Natural killer cell (primary cell): ENCODE results near the gene ADGRD1. TPM values are rescaled to one million over a fixed set of nuclear protein-coding genes. Genes with fewer than 3 reads are reported as not detected.

Experiments
- ATAC-seq, 3 donors: fragments of 150-1000 bp in 2 of 3; fragments of 200-7000 bp in 1 of 3; cut with Tn5 transposase; 1 replicate in 1 of 3; 2 replicates in 2 of 3; pipeline ENCODE4 v1.10.0; 2021; ENCODE audit warnings: mild to moderate bottlenecking in 2 of 3, moderate library complexity in 2 of 3
- DNase-seq, 2 donors: peaks; one replicate each; pipeline versions ENCODE4 v3.0.0 to v3.0.0-alpha.2; 2013 to 2021; ENCODE audit warnings: mixed read lengths in 1 of 2
- H3K27ac ChIP-seq: one replicate; pipeline ENCODE4 v1.5.1; 2013; ENCODE audit warnings: mild to moderate bottlenecking, low read length
- H3K27me3 ChIP-seq: one replicate; pipeline ENCODE4 v1.6.1; 2013; ENCODE audit warnings: low read length; ENCODE audit not compliant: control insufficient read depth, insufficient read depth
- H3K36me3 ChIP-seq: one replicate; pipeline ENCODE4 v1.6.1; 2013; ENCODE audit warnings: low read length; ENCODE audit not compliant: control insufficient read depth, insufficient read depth
- H3K4me1 ChIP-seq: one replicate; pipeline ENCODE4 v1.6.1; 2013; ENCODE audit warnings: low read length; ENCODE audit not compliant: control insufficient read depth, insufficient read depth
- H3K4me3 ChIP-seq: one replicate; pipeline ENCODE4 v1.5.1; 2013; ENCODE audit warnings: low read length
- H3K9me3 ChIP-seq: one replicate; pipeline ENCODE4 v1.6.1; 2013; ENCODE audit warnings: low read length; ENCODE audit not compliant: control insufficient read depth, insufficient read depth
- H3K27ac Mint-ChIP-seq, 2 donors: one replicate each; pipeline ENCODE4 v1.8.0; 2022; ENCODE audit warnings: mild to moderate bottlenecking in 2 of 2, mixed read lengths in 2 of 2, moderate library complexity in 1 of 2
- H3K27me3 Mint-ChIP-seq, 2 donors: one replicate each; pipeline ENCODE4 v1.8.0; 2022; ENCODE audit warnings: low read depth in 2 of 2, mixed read lengths in 2 of 2
- H3K36me3 Mint-ChIP-seq: one replicate; pipeline ENCODE4 v1.8.0; 2022; ENCODE audit warnings: mixed read lengths
- H3K4me1 Mint-ChIP-seq, 2 donors: one replicate each; pipeline ENCODE4 v1.8.0; 2022; ENCODE audit warnings: mixed read lengths in 2 of 2
- H3K4me3 Mint-ChIP-seq: one replicate; pipeline ENCODE4 v1.8.0; 2022; ENCODE audit warnings: mild to moderate bottlenecking, moderate library complexity, mixed read lengths
- H3K9me3 Mint-ChIP-seq, 2 donors: one replicate each; pipeline ENCODE4 v1.8.0; 2022; ENCODE audit warnings: mixed read lengths in 2 of 2
- WGBS: methylation state at CpG from one replicate; pipeline ENCODE4 v1.1.7; 2013; ENCODE audit warnings: missing lambda C conversion rate; ENCODE audit not compliant: insufficient coverage; 5-methylcytosine and 5-hydroxymethylcytosine counted together
- intact Hi-C: fragments of 100-400 bp; cut with micrococcal nuclease; formaldehyde crosslinking; loops from one replicate; pipeline ENCODE4 v1.14.2; 2022
- total RNA-seq, 4 donors: library from RNA; stranded (reverse); fragments of 120-200 nt in 1 of 4; gene quantifications; one replicate each; pipeline versions ENCODE4 v1.2.3 to v1.2.4, GENCODE V29; 2013 to 2022
- TF ChIP-seq, protein P1 (sequence below): fragments of 200-600 bp; IDR thresholded peaks from one replicate; pipeline ENCODE4 v1.8.0; 2022; ENCODE audit warnings: antibody characterized with exemption

The ADGRD1 gene
- total RNA-seq, 3 donors from 2014 or later (not counting 1 experiment from before 2014, with no cell fraction given): 0.50 to 3.9 (median 1.4) TPM

DNA sequence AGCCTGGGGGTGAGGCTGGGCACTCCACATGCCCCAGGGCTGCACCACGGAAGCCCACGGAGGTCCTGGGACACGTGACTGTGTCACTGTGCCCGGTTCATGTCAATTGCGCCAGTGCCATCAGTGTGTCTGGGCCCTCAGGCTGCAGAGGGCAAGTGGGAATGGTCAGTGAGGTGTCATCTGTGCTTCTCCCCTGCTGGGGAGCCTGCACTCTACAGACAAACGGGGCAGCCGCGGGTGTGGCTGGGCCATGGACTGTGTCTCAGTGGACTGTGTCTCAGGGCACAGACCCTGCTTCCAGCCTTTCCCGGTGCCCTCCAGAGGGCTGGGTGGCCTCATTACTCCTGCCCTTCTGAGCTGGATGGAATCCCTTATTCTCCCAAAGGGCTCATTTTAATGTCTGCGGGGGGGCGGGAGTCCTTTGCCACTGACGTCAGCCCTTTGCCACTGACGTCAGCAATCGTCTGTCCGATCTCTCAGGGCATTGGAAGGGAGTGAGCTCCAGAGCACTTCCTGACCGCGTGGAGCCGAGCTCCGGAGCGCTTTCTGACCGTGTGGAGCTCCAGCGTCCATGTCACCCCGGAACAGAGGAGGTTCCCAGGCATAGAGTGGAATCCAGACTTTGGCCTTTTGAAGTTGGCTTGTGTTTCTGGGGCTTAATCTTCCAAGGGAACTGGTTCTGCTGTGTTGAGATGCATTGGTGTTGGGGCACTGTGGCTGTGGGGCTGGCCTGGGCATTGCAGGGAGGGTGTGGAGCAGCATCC lies 72.4 kb downstream of the ADGRD1 start:
- Histone ChIP-seq H3K4me1 (peaks cover 22% of the 10 kb centered on the region), H3K27me3 (no peaks in the 10 kb centered on the region), H3K9me3 (no peaks in the 10 kb centered on the region), H3K36me3 (no peaks in the 10 kb centered on the region), H3K27ac (no peak overlapping the region), H3K4me3 (no peak overlapping the region)
- Mint-ChIP-seq H3K4me1 (peaks cover 0 to 7% of the 10 kb centered on the region in 2 donors), H3K27ac (no peak overlapping the region), H3K9me3 (no peaks in the 10 kb centered on the region), H3K4me3 (no peak overlapping the region), H3K27me3 (no peaks in the 10 kb centered on the region), H3K36me3 (no peaks in the 10 kb centered on the region)
- WGBS: 88% methylated on average over 23 of the region's 23 CpGs
- DNase-seq: no peak
- no peak for ATAC-seq
- intact Hi-C loops: no loop called here
- TF ChIP-seq, protein P1, sequence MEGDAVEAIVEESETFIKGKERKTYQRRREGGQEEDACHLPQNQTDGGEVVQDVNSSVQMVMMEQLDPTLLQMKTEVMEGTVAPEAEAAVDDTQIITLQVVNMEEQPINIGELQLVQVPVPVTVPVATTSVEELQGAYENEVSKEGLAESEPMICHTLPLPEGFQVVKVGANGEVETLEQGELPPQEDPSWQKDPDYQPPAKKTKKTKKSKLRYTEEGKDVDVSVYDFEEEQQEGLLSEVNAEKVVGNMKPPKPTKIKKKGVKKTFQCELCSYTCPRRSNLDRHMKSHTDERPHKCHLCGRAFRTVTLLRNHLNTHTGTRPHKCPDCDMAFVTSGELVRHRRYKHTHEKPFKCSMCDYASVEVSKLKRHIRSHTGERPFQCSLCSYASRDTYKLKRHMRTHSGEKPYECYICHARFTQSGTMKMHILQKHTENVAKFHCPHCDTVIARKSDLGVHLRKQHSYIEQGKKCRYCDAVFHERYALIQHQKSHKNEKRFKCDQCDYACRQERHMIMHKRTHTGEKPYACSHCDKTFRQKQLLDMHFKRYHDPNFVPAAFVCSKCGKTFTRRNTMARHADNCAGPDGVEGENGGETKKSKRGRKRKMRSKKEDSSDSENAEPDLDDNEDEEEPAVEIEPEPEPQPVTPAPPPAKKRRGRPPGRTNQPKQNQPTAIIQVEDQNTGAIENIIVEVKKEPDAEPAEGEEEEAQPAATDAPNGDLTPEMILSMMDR: no peak

DNA sequence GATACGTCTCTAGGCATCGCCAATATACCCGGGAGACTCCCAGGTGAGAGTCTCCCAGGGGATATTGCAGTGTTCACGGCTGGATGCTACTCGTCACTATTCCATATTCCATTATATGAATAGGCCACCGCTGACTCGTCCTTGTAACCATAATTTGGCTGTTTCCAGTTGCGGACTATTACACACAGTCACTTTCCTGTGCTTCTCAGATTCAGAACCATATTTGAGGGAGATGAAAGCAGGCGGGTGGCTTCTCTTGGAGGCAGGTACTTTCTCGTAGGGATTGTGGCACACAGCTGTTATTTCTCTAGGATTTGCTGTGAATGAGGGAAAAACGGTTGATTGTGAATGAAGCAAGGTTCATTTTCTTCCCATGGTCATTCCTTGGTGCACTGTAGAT lies 73.0 kb downstream of the ADGRD1 start:
- H3K27me3 Mint-ChIP-seq: no peaks in the 10 kb centered on the region

DNA sequence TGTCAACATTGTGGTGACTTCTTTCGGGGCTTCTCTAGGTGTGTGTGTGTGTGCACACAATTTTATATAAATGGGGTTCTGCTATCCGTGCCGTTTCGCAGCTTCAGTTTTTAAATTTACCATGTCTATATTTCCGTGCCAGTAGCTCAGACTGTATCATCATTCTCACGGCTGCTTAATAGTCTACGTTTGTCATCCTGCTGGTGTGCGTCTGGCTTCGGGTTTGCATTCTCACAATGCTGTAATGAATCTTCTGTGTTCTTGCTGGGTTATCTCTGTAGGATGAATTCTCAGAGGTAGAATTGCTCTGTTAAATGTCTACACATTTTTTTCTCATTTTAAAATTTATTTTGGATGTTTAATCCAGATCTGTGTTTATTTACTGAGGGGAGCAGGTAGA lies 73.6 kb downstream of the ADGRD1 start:
- TF ChIP-seq, protein P1: no peak
- intact Hi-C loops: no loop called here
- Histone ChIP-seq H3K4me3 (no peak overlapping the region), H3K27me3 (no peaks in the 10 kb centered on the region), H3K9me3 (no peaks in the 10 kb centered on the region), H3K4me1 (peaks cover 30% of the 10 kb centered on the region), H3K27ac (no peak overlapping the region), H3K36me3 (no peaks in the 10 kb centered on the region)
- Mint-ChIP-seq H3K4me1 (peaks cover 0 to 7% of the 10 kb centered on the region in 2 donors), H3K27me3 (no peaks in the 10 kb centered on the region), H3K9me3 (no peaks in the 10 kb centered on the region), H3K4me3 (no peak overlapping the region), H3K36me3 (no peaks in the 10 kb centered on the region), H3K27ac (no peak overlapping the region)
- ATAC-seq: no peak
- 95% methylated on average over 9 of the region's 9 CpGs for WGBS
- DNase-seq: no peak

More for the DNA sequence above, 73.0 kb downstream of the ADGRD1 start:
- ATAC-seq (no peak), DNase-seq (no peak)
- Histone ChIP-seq H3K9me3 (no peaks in the 10 kb centered on the region), H3K4me3 (no peak overlapping the region), H3K27ac (no peak overlapping the region), H3K27me3 (no peaks in the 10 kb centered on the region), H3K36me3 (no peaks in the 10 kb centered on the region), H3K4me1 (peaks cover 26% of the 10 kb centered on the region)
- 84% methylated on average over 11 of the region's 11 CpGs for WGBS
- H3K27ac Mint-ChIP-seq: no peak overlapping the region
- no peaks in the 10 kb centered on the region for H3K9me3 Mint-ChIP-seq
- H3K36me3 Mint-ChIP-seq: no peaks in the 10 kb centered on the region
- H3K4me3 Mint-ChIP-seq: no peak overlapping the region
- intact Hi-C loops: no loop called here
- H3K4me1 Mint-ChIP-seq: peaks cover 0 to 7% of the 10 kb centered on the region in 2 donors
- TF ChIP-seq, protein P1: no peak
